ENCODE data around the gene MEI4. TPM values are rescaled to one million over a fixed set of nuclear protein-coding genes. Genes with fewer than 3 reads are reported as not detected.

MEI4 gene
- total RNA-seq, 6 experiments from 2014 or later = not detected

DNA sequence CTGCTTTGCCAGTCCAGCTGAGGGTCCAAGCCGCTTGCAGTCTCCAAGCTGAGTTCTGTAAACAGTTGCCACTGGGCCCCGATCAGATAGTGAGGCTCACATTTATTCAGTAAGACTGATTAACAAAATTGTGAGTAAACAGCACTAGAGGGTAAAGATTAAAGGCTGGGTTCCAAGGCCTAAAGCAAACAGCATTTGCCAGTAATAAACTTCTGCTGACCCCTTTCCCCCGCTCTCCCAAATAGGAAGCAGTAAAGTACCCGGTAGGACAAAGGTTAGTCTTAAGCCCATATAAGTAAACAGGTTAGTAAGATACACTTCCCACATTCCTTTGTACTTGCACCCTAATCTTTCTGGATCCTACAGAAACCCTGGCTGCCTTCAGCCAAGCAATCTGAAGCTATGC lies 181.8 kb downstream of the MEI4 start:
- no peak for DNase-seq
- Mint-ChIP-seq H3K36me3 (ENCODE audit: low read depth) (no peaks in the 10 kb centered on the region), H3K9me3 (peaks cover 12% of the 10 kb centered on the region; the same call in 1 of the 2 replicates), H3K27ac (no peak overlapping the region), H3K4me3 (no peak overlapping the region), H3K27me3 (ENCODE audit: insufficient read depth) (no peaks in the 10 kb centered on the region), H3K4me1 (ENCODE audit: low read depth) (no peaks in the 10 kb centered on the region)
- TF ChIP-seq, protein P1, sequence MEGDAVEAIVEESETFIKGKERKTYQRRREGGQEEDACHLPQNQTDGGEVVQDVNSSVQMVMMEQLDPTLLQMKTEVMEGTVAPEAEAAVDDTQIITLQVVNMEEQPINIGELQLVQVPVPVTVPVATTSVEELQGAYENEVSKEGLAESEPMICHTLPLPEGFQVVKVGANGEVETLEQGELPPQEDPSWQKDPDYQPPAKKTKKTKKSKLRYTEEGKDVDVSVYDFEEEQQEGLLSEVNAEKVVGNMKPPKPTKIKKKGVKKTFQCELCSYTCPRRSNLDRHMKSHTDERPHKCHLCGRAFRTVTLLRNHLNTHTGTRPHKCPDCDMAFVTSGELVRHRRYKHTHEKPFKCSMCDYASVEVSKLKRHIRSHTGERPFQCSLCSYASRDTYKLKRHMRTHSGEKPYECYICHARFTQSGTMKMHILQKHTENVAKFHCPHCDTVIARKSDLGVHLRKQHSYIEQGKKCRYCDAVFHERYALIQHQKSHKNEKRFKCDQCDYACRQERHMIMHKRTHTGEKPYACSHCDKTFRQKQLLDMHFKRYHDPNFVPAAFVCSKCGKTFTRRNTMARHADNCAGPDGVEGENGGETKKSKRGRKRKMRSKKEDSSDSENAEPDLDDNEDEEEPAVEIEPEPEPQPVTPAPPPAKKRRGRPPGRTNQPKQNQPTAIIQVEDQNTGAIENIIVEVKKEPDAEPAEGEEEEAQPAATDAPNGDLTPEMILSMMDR (IDR thresholded peaks at IDR 0.05) = no peak

DNA sequence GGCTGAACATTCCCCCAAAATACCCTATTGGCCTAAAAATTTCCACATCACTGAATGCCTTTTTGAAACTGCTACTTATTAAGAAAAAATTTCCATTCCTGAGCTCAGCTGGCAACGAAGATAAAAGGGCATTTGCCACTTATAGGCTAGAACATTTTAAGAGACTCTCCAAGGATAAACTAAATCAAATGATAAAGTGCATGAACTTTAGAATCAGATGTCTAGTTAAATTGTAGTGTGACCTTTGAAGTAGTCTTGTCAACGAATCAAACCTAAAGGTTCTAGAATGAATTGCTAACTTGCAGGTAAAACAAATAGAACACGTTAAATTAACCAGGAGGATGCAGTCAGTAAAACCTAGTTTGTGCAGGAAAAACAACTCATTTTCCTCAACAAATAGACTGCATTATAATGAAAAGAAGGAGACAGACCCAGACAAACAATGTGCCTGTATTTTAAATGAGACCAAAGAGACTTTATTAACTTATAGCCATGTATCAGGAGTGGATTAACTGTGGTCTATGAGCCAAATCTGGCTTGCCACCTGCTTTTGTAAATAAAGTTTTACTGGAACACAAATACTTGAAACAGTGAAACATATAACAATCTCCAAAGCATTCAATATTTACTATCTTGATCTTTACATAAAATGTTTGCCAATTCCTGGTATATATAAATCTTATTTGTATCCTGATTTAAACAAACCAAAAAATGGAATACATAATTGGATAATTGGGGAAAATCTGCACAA lies 184.4 kb downstream of the MEI4 start:
- Mint-ChIP-seq H3K9me3 (peaks cover 12% of the 10 kb centered on the region; the same call in 1 of the 2 replicates), H3K36me3 (ENCODE audit: low read depth) (no peaks in the 10 kb centered on the region)
- no peak for DNase-seq

DNA sequence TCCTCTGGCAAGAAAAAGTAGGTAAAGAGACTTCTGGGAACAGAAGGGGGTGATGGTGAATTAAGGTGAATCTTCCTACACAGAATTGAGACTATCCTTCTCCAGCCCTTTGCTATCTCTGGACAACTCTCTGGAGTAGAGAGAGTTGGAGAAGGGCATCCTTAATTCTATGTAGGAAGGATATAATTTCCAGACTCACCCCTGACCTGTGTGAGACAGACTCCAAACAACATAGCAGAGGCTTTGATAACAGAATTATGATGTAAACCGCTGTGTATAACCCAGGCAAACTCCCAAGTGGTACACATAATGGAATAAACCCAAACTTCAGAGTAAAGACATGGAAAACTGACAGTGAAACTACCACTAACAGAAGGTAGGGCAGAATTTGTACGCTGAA lies 186.5 kb downstream of the MEI4 start:
- H3K36me3 Mint-ChIP-seq (ENCODE audit: low read depth) = no peaks in the 10 kb centered on the region
- TF ChIP-seq, protein P1 (IDR thresholded peaks at IDR 0.05) = no peak
- no peak overlapping the region for H3K4me3 Mint-ChIP-seq
- no peaks in the 10 kb centered on the region for H3K4me1 Mint-ChIP-seq (ENCODE audit: low read depth)
- no peaks in the 10 kb centered on the region for H3K27me3 Mint-ChIP-seq (ENCODE audit: insufficient read depth)
- DNase-seq = no peak
- no peak overlapping the region for H3K27ac Mint-ChIP-seq
- H3K9me3 Mint-ChIP-seq = peaks cover 7% of the 10 kb centered on the region; the same call in 1 of the 2 replicates

More for the DNA sequence above, 184.4 kb downstream of the MEI4 start:
- no peak overlapping the region for H3K4me3 Mint-ChIP-seq
- no peak overlapping the region for H3K27ac Mint-ChIP-seq
- no peaks in the 10 kb centered on the region for H3K4me1 Mint-ChIP-seq (ENCODE audit: low read depth)
- no peaks in the 10 kb centered on the region for H3K27me3 Mint-ChIP-seq (ENCODE audit: insufficient read depth)
- TF ChIP-seq, protein P1 (IDR thresholded peaks at IDR 0.05) = no peak

DNA sequence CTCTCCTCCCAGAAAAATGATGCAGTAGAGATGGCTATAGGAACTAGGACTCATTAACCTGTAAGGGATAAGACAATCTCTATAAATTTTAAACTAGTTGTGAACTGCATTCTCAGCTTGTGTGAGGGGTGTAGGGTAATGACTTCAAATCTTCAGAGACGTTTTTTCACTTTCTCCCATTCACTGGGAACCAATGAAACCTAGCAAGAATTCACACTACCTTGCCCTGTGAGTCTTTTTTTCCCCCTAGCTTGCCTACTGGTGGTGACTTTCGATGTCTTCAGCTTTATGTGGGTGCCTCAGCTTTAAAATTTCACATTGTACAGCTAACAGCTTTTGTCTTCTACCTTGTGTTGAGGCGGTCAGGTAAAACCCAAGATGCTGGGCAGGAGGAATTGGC lies 192.0 kb downstream of the MEI4 start:
- Mint-ChIP-seq H3K27ac (no peak overlapping the region), H3K4me1 (ENCODE audit: low read depth) (no peaks in the 10 kb centered on the region), H3K9me3 (peaks cover 16% of the 10 kb centered on the region), H3K36me3 (ENCODE audit: low read depth) (no peaks in the 10 kb centered on the region), H3K4me3 (no peak overlapping the region), H3K27me3 (ENCODE audit: insufficient read depth) (no peaks in the 10 kb centered on the region)
- DNase-seq = no peak
- TF ChIP-seq, protein P1 (IDR thresholded peaks at IDR 0.05) = no peak

DNA sequence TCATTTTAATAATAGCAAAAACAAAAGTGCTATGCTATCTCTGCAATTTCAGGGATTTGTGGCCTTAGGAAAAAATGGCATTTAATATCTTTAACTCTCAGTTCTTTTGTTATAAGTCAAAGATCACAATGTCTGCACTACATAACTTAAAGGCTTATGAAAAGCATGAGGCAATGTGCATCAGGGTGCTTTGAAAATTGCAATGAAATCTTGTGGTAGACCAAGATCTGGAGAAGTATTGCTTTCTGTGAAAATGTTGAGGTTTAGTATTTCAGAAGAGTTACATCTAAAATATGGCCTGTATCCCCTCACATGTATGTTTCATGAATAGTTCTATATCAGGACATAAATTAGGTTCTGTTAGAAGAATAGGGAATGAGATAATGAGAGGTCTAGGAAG lies 200.6 kb downstream of the MEI4 start:
- no peak for DNase-seq
- TF ChIP-seq, protein P1 (IDR thresholded peaks at IDR 0.05) = no peak
- Mint-ChIP-seq H3K27me3 (ENCODE audit: insufficient read depth) (no peaks in the 10 kb centered on the region), H3K4me3 (no peak overlapping the region), H3K36me3 (ENCODE audit: low read depth) (no peaks in the 10 kb centered on the region), H3K9me3 (peaks cover 27% of the 10 kb centered on the region), H3K4me1 (ENCODE audit: low read depth) (no peaks in the 10 kb centered on the region), H3K27ac (no peak overlapping the region)
